IPS-18a (cell line): ENCODE results near the gene NDUFB2.
"Not testable (repeated sequence)": the region's sequence is repeated elsewhere in the genome, so short reads cannot be mapped to it uniquely, and the experiment has no call there.

Experiments
- H3K27ac ChIP-seq: one replicate; pipeline ENCODE4 v1.5.1; 2013; ENCODE audit warnings: low read length
- H3K27me3 ChIP-seq: one replicate; pipeline ENCODE4 v1.6.1; 2013; ENCODE audit warnings: mild to moderate bottlenecking, low read length; ENCODE audit not compliant: control insufficient read depth, insufficient read depth
- H3K36me3 ChIP-seq: one replicate; pipeline ENCODE4 v1.6.1; 2013; ENCODE audit warnings: low read depth, low read length; ENCODE audit not compliant: control insufficient read depth
- H3K4me1 ChIP-seq: one replicate; pipeline ENCODE4 v1.6.1; 2013; ENCODE audit warnings: low read depth, low read length; ENCODE audit not compliant: control insufficient read depth
- H3K4me3 ChIP-seq: one replicate; pipeline ENCODE4 v1.5.1; 2013; ENCODE audit warnings: low read length
- H3K9ac ChIP-seq: one replicate; pipeline ENCODE4 v1.6.1; 2013; ENCODE audit warnings: mild to moderate bottlenecking, low read length, moderate library complexity
- H3K9me3 ChIP-seq: one replicate; pipeline ENCODE4 v1.6.1; 2013; ENCODE audit warnings: low read depth, low read length; ENCODE audit not compliant: control insufficient read depth

The NDUFB2 gene

GRCh38 chr7:140673774-140674155 is 22.7 kb upstream of the NDUFB2 start:
- Histone ChIP-seq H3K27ac (no peak overlapping the region), H3K9ac (no peak overlapping the region), H3K9me3 (no peaks in the 10 kb centered on the region), H3K36me3 (no peaks in the 10 kb centered on the region), H3K4me1 (peaks cover 6% of the 10 kb centered on the region), H3K4me3 (peak overlapping the region; percentile 64), H3K27me3 (peaks cover 20% of the 10 kb centered on the region)

GRCh38 chr7:140674356-140674800 is 22.1 kb upstream of the NDUFB2 start:
- H3K27ac ChIP-seq, result no peak overlapping the region
- H3K36me3 ChIP-seq, result no peaks in the 10 kb centered on the region
- no peaks in the 10 kb centered on the region for H3K9me3 ChIP-seq
- peaks cover 20% of the 10 kb centered on the region for H3K27me3 ChIP-seq
- H3K4me3 ChIP-seq, result no peak overlapping the region
- no peak overlapping the region for H3K9ac ChIP-seq
- H3K4me1 ChIP-seq, result peaks cover 6% of the 10 kb centered on the region

GRCh38 chr7:140674899-140675701 is 21.4 kb upstream of the NDUFB2 start:
- Histone ChIP-seq H3K9ac (no peak overlapping the region), H3K9me3 (no peaks in the 10 kb centered on the region), H3K27ac (no peak overlapping the region), H3K27me3 (peaks cover 20% of the 10 kb centered on the region), H3K36me3 (no peaks in the 10 kb centered on the region), H3K4me1 (peaks cover 6% of the 10 kb centered on the region), H3K4me3 (no peak overlapping the region)

GRCh38 chr7:140675726-140676125 is 20.8 kb upstream of the NDUFB2 start:
- H3K9ac ChIP-seq, result no peak overlapping the region
- H3K9me3 ChIP-seq, result no peaks in the 10 kb centered on the region
- no peak overlapping the region for H3K27ac ChIP-seq
- no peaks in the 10 kb centered on the region for H3K36me3 ChIP-seq
- H3K27me3 ChIP-seq, result peaks cover 20% of the 10 kb centered on the region
- H3K4me3 ChIP-seq, result no peak overlapping the region
- H3K4me1 ChIP-seq, result peaks cover 6% of the 10 kb centered on the region

GRCh38 chr7:140676306-140676705 is 20.2 kb upstream of the NDUFB2 start:
- no peak overlapping the region for H3K27ac ChIP-seq
- no peak overlapping the region for H3K9ac ChIP-seq
- no peaks in the 10 kb centered on the region for H3K9me3 ChIP-seq
- peaks cover 6% of the 10 kb centered on the region for H3K4me1 ChIP-seq
- H3K27me3 ChIP-seq, result peaks cover 20% of the 10 kb centered on the region
- H3K4me3 ChIP-seq, result no peak overlapping the region
- H3K36me3 ChIP-seq, result no peaks in the 10 kb centered on the region

DNA sequence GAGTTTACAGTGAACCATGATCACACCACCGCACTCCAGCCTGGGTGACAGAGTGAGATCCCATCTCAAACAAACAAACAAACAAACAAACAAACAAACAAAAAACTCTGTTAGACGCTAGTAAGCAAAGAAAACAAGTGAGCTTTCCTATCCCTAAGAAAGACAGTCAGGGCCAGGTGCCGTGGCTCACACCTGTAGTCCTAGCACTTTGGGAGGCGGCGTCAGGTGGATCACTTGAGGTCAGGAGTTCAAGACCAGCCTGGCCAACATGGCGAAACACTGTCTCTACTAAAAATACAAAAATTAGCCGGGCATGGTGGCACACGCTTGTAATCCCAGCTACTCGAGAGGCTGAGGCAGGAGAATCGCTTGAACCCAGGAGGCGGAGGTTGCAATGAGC is 19.6 kb upstream of the NDUFB2 start:
- H3K9ac ChIP-seq, H3K9me3 ChIP-seq, H3K4me3 ChIP-seq, H3K4me1 ChIP-seq, H3K36me3 ChIP-seq, H3K27ac ChIP-seq: not testable (repeated sequence)
- H3K27me3 ChIP-seq, result peaks cover 20% of the 10 kb centered on the region

DNA sequence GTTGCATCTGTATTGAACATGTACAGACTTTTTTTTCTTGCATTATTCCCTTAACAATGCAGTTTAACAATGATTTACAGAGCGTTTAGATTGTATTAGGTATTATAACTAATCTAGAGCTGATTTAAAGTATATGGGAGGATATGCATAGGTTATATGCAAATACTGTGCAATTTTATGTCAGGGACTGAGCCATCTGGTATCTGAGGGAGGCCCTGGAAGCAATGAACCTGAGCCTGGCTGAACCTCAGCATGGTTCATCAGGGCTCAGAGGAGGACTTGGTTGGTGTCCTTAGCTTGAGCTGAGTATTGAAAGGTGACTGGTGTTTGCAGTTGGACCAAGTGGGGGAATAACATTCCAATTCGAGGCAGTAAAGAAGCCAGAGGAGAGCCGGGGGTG is 19.0 kb upstream of the NDUFB2 start:
- Histone ChIP-seq H3K9ac (no peak overlapping the region), H3K36me3 (no peaks in the 10 kb centered on the region), H3K27ac (no peak overlapping the region), H3K4me3 (no peak overlapping the region), H3K27me3 (peaks cover 16% of the 10 kb centered on the region), H3K4me1 (peaks cover under 1% of the 10 kb centered on the region), H3K9me3 (no peaks in the 10 kb centered on the region)

DNA sequence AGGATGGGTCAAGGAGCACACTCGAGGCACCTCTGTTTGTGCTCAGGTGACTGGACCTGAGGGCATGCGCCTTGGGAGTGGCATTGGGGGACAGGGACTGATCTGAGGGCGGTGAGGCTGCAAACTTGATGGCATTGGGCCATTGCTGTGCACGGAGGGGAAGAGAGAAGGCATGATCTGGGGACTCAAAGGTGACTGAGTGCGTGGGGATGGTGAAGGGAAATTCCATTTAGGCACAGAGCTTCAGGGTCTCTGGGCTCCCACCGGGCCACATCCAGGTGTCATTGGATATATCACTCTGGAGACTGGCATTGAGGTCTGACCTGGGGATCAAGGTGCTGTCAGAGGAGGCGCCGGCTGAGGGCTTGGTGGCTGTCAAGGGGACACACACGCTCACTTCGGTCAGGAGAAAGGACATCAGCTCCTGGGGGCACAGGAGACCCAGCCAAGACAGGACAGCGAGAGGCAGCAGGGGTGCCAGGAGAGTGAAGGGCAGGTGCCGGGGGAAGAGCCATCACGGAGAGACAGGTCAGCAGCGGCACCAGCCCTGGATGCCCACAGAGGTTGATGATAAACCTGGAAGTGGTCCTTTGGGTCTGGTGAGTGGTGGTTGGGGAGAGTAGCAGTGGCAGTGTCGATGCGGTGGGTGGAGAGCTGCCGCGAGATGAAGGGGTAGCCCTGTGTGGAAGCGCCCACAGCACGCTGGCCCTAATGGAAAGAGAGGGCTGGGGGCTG is 18.3 kb upstream of the NDUFB2 start:
- H3K4me3 ChIP-seq, result no peak overlapping the region
- H3K36me3 ChIP-seq, result no peaks in the 10 kb centered on the region
- no peaks in the 10 kb centered on the region for H3K4me1 ChIP-seq
- no peak overlapping the region for H3K27ac ChIP-seq
- H3K9me3 ChIP-seq, result no peaks in the 10 kb centered on the region
- H3K9ac ChIP-seq, result no peak overlapping the region
- H3K27me3 ChIP-seq, result peaks cover 13% of the 10 kb centered on the region

DNA sequence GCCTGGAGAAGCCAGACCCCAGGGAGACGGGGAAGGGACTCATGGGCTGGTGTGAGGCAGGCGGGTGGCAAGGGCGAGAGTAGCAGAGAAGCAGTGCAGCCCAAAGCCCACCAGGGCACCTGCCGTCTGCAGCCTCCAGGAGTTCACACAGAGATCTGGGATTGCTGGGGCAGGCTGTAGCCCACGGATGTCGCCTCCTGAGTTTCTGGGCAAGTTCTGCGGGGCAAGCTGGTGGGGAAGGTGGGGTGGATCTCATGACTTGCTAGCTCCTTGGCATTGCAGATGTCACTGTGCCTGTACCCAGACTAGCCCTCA is 17.7 kb upstream of the NDUFB2 start:
- H3K4me1 ChIP-seq, result no peaks in the 10 kb centered on the region
- peaks cover 8% of the 10 kb centered on the region for H3K27me3 ChIP-seq
- H3K9ac ChIP-seq, result no peak overlapping the region
- no peaks in the 10 kb centered on the region for H3K36me3 ChIP-seq
- H3K27ac ChIP-seq, result no peak overlapping the region
- no peaks in the 10 kb centered on the region for H3K9me3 ChIP-seq
- H3K4me3 ChIP-seq, result no peak overlapping the region

DNA sequence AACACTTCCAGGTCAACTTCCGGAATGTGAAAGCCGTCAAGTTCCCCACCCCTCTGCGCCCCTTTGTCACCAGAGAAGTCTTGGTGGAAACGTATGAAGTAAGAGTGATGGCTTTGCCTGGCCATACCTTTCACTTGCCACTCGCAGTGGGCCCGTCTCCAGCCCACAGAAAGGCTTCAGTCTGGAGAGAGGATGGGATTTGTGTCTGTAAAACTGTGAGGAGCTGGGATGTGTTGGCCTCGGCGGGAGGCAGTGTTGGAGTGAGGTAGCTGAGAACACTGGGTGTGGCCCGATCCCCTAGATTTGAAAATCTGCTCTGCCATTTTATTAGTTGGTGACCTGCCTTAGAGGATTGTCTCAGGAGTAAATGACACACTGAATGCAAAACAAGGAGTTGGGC is 17.3 kb upstream of the NDUFB2 start:
- Histone ChIP-seq H3K4me3 (no peak overlapping the region), H3K27ac (no peak overlapping the region), H3K36me3 (no peaks in the 10 kb centered on the region), H3K9me3 (no peaks in the 10 kb centered on the region), H3K4me1 (no peaks in the 10 kb centered on the region), H3K9ac (no peak overlapping the region), H3K27me3 (peaks cover 4% of the 10 kb centered on the region)

- no peak overlapping the region for H3K27ac ChIP-seq
- no peaks in the 10 kb centered on the region for H3K27me3 ChIP-seq
- H3K9ac ChIP-seq, result no peak overlapping the region
- H3K4me1 ChIP-seq, result no peaks in the 10 kb centered on the region
- H3K36me3 ChIP-seq, result no peaks in the 10 kb centered on the region
- H3K9me3 ChIP-seq, result no peaks in the 10 kb centered on the region
- H3K4me3 ChIP-seq, result no peak overlapping the region
Observed at GRCh38 chr7:140680886-140681285, 15.6 kb upstream of the NDUFB2 start.

DNA sequence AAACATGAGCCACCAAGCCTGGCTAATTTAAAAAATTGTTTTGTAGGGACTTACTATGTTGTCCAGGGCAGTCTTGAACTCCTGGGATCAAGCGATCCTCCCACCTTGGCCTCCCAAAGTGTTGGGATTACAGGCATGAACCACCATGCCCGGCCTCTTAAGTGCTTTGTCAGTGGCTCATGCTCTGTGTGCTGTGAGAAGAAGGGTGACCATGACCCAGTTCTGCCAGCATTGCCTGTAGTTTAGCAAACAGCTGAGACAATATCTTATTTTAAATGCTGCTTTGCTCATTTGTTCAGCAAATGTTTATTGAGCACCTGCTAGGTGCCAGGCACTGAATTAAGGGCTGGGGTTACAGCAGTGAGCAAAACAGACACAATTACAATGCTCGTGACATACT is 14.7 kb upstream of the NDUFB2 start:
- no peaks in the 10 kb centered on the region for H3K9me3 ChIP-seq
- H3K27ac ChIP-seq, result no peak overlapping the region
- H3K4me1 ChIP-seq, result no peaks in the 10 kb centered on the region
- H3K4me3 ChIP-seq, result no peak overlapping the region
- no peak overlapping the region for H3K9ac ChIP-seq
- H3K36me3 ChIP-seq, result no peaks in the 10 kb centered on the region
- H3K27me3 ChIP-seq, result no peaks in the 10 kb centered on the region
